SK-N-MC (cell line): Measurements from ENCODE around the gene TMEM190.
"Not testable (repeated sequence)": the region's sequence is repeated elsewhere in the genome, so short reads cannot be mapped to it uniquely, and the experiment has no call there.

Source experiments
- DNase-seq: peaks from one replicate; pipeline ENCODE4 v3.0.0-alpha.2; 2011; ENCODE audit warnings: low read depth, low spot score
- H3K27ac ChIP-seq: fragments of 200-600 bp; sonication (generic); 2 replicates; pipeline ENCODE4 v1.5.1; 2016; ENCODE audit warnings: mixed run types
- H3K36me3 ChIP-seq: fragments of 200-600 bp; sonication (generic); 2 replicates; pipeline ENCODE4 v1.6.1; 2017; ENCODE audit warnings: antibody characterized with exemption, low read length, mixed read lengths; ENCODE audit not compliant: insufficient read depth
- H3K4me3 ChIP-seq: fragments of 200-600 bp; sonication (generic); 2 replicates; pipeline ENCODE4 v1.5.1; 2016
- H3K9ac ChIP-seq: fragments of 200-600 bp; sonication (generic); 2 replicates; pipeline ENCODE4 v1.8.0; 2017; ENCODE audit warnings: mixed run types, mixed read lengths; ENCODE audit not compliant: insufficient read length
- H3K9me3 ChIP-seq: fragments of 200-600 bp; sonication (generic); 2 replicates; pipeline ENCODE4 v1.6.1; 2017; ENCODE audit warnings: low read depth, mild to moderate bottlenecking, antibody characterized with exemption, low read length, moderate library complexity, mixed read lengths
- EZH2 ChIP-seq: fragments of 200-600 bp; sonication (generic); IDR thresholded peaks from one replicate; pipeline ENCODE4 v1.6.1; 2017; ENCODE audit warnings: antibody characterized with exemption
- FOXP2 ChIP-seq: optimal IDR thresholded peaks from 2 replicates; pipeline ENCODE3; 2011; ENCODE audit warnings: mild to moderate bottlenecking, moderate library complexity; ENCODE audit not compliant: insufficient read depth; ENCODE audit errors: extremely low read length, control extremely low read depth
- POLR2AphosphoS5 ChIP-seq: IDR thresholded peaks from 2 replicates; pipeline ENCODE4 v1.6.1; 2012; ENCODE audit warnings: mild to moderate bottlenecking, low read depth, low read length, borderline replicate concordance

The TMEM190 gene

DNA sequence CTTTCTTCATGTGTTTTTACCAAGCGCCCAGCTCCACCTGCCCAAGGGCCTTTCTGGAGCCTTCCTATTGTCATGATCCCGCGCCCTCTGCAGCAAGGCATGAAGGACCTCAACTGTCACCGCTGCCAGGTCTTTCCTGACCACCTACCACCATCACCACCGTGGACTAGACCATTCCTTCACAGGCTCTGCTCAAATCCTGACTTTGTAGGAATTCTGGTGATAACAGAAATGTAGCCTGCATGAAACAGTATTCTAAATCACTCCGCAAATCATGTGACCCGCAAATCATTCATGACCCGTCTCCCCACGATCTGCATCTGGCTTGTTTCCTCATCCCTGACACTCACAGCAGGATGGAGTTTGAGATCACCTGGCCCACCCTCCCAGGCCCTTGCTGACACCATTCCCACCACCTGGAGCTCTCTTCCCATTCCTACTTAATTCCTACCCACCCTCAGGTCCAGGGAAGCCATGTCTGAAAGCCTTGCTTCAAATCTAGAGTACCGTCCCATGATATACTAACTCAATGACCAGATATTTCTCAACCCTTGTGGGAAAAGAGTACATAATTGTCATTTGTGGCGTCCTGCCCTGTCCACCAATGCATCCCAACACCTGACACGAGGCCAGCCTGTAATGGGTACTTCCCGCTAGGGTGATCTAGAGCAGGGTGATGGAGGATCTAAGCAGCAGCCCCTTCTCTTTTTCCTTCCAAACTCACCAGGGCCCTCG is 29.6 kb downstream of the TMEM190 start:
- H3K9me3 ChIP-seq = no peaks in the 10 kb centered on the region
- H3K27ac ChIP-seq = no peak overlapping the region
- peaks cover 50% of the 10 kb centered on the region for H3K36me3 ChIP-seq
- DNase-seq = no peak
- H3K9ac ChIP-seq = peak overlapping the region; percentile 99
- H3K4me3 ChIP-seq = peak overlapping the region; percentile 97
- TF ChIP-seq EZH2 (no peak), POLR2AphosphoS5 (no peak; the same call in 1 of the 2 replicates), FOXP2 (no peak)

DNA sequence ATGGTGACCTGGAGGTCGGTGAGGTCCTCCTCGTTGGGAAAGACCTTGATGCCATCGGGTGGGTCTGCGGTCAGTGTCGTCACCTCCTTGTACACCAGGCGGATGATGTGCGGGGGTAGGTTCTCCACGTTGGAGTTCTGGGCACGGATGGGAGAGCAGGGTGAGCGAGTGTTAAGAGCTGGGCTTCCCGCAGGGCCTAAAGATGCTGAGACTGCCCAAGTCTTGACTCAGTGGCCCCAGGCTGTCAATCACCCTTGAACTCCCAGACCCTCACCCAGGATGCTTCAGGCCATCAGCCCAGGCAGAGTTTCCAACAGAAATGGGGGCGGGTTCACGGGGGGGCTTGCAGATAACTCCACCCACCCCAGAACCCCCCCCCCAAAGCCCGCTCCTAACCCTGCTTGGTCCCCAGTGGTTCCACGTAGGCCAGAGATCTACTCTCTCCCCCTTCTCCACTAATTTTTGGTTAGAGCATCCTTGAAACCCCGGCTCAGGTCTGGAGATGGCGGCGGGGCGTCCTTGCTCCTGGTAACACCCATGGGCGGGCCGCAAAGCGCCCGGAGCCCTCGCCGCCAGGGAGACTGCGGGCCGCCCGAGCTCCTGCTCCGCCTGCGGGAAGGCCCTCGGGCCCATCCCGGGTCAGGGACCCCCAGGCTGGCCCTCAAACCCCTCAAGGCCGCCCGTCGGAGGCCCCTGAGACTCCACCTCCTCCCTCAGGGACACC is 30.4 kb downstream of the TMEM190 start:
- peak overlapping the region; percentile 99 for H3K9ac ChIP-seq
- no peak for DNase-seq
- no peaks in the 10 kb centered on the region for H3K9me3 ChIP-seq
- H3K27ac ChIP-seq = peak overlapping the region; percentile 100
- peaks cover 44% of the 10 kb centered on the region for H3K36me3 ChIP-seq
- peak overlapping the region; percentile 97 for H3K4me3 ChIP-seq
- no peak for TF ChIP-seq FOXP2
- no peak for TF ChIP-seq EZH2
- no peak for TF ChIP-seq POLR2AphosphoS5

GRCh38 chr19:55407550-55407799 is 30.8 kb downstream of the TMEM190 start, which contains the start of gene UBE2S:
UBE2S (minus strand) TSS chr19:55407788; CDS start chr19:55407589, 199 bp downstream.
- TF ChIP-seq POLR2AphosphoS5 = peak; percentile 96
- not testable (repeated sequence) for H3K9me3 ChIP-seq, DNase-seq
- H3K9ac ChIP-seq = peak within 1 kb of the TSS; percentile 99
- H3K36me3 ChIP-seq = peaks cover 39% of the 10 kb centered on the region
- H3K27ac ChIP-seq = peak within 1 kb of the TSS; percentile 100
- H3K4me3 ChIP-seq = peak within 1 kb of the TSS; percentile 97

DNA sequence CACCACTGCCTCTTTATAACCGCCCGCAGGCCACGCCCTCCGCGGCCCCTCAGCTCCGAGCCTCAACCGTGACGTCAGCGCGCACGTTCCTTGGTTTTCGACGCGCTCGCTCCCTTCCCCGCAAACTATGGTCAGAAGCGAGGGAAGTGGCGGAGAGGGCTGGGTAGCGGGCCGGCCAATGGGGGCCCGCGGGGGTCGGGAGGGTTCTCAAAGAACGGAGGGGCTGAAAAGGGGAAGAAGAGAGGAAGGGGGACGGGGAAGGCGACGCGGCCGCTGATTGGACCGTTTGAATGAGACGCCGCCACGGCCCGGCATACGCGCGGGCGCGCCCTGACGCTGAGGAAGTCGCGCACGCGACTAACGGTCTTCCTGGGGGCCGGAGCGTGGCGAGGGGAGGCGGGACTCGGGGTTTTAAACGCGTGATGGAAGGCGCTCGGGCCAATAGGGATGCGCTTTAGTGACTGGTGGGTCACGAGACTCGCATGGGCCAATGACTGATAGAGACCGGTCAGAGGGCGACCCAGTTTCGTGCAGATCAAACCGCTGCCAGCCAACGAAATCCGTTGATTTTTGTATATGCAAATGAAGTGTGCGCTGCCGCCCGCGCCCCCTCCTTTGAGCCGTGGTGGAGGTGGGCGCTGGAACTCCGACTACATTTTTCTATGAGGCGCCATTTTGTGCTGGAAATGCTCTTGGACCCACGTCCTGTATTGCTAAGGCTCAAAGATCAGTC is 31.3 kb downstream of the TMEM190 start:
- DNase-seq = peak; percentile 98
- no peak for TF ChIP-seq FOXP2
- no peak for TF ChIP-seq EZH2
- TF ChIP-seq POLR2AphosphoS5 = no peak
- peak overlapping the region; percentile 100 for H3K27ac ChIP-seq
- peak overlapping the region; percentile 99 for H3K9ac ChIP-seq
- peak overlapping the region; percentile 97 for H3K4me3 ChIP-seq
- peaks cover 34% of the 10 kb centered on the region for H3K36me3 ChIP-seq
- no peaks in the 10 kb centered on the region for H3K9me3 ChIP-seq

DNA sequence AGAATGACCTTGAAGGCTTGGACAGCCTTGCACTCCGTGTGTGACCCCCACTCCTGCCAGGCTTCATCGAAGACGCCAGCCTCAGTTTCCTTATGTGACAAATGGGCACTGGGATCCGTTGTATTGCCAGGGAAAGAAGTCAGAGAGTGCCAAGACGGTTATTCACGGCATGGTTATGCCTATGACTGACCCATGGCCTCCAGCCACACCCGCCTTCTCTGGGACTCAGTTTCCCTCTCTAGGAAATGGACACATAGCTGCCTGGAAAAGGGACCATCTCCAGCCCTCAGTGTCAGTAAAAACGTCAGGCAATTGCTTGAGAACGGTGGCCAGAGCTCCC is 31.9 kb downstream of the TMEM190 start:
- H3K4me3 ChIP-seq = peak overlapping the region; percentile 55
- TF ChIP-seq POLR2AphosphoS5 (no peak), FOXP2 (no peak), EZH2 (no peak)
- H3K36me3 ChIP-seq = peaks cover 29% of the 10 kb centered on the region
- H3K9me3 ChIP-seq = no peaks in the 10 kb centered on the region
- H3K9ac ChIP-seq = peak overlapping the region; percentile 72
- peak overlapping the region; percentile 100 for H3K27ac ChIP-seq
- no peak for DNase-seq

DNA sequence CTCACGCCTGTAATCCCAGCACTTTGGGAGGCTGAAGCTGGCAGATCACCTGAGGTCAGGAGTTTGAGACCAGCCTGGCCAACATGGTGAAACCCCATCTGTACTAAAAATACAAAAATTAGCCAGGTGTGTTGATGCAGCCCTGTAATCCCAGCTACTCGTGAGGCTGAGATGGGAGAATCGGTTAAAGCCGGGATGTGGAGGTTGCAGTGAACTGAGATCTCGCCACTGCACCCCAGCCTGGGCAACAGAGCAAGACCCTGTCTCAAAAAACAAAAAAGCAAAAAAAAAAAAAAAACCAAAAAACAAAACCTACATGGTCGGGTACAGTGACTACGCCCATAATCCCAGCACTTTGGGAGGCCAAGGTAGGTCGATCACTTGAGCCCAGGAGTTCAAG is 32.6 kb downstream of the TMEM190 start:
- H3K9ac ChIP-seq, DNase-seq, H3K4me3 ChIP-seq, H3K9me3 ChIP-seq: not testable (repeated sequence)
- peak overlapping the region; percentile 100; the same call in 1 of the 2 replicates for H3K27ac ChIP-seq
- peaks cover 23% of the 10 kb centered on the region for H3K36me3 ChIP-seq

DNA sequence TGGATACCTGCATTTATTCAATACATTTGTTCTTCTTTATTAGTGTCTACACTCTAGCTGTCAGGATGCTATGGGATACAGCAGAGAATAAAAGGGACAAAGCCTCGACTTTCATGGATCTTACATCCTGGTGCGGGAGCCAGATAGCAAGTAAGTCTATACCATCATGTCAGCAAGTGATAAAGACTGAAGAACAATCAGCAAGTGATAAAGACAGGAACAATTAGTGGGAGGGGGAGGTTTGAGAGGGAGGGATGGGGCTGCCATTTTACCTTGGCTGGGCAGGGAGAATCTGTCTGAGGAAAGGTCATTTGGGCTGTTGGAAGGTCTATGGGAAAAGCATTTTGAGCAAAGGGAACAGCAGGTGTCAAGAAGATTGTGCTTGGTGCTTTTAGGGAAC is 33.5 kb downstream of the TMEM190 start:
- peaks cover 16% of the 10 kb centered on the region for H3K36me3 ChIP-seq
- DNase-seq = no peak

DNA sequence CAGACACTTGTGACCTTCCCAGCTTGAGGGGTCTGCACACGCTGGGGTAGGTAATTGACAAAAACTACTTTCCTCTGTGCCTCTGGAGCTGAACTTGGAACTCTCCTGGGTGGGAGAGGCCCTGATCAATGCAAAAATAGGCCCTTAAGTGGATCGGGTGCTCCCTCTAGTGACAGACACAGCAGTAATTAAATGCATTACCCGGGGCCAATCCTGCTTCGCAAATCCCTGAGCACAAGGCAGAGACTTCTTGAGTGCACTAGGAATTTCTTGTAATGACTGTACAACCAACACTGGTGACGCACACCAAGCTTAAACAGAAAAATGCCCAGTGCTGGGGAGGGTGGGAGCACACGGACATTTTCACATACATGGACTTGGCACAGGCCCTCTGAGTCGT is 41.6 kb downstream of the TMEM190 start:
- TF ChIP-seq FOXP2 (no peak), EZH2 (no peak), POLR2AphosphoS5 (no peak)

More for the DNA sequence above, 33.5 kb downstream of the TMEM190 start:
- Histone ChIP-seq H3K9ac (no peak overlapping the region), H3K4me3 (no peak overlapping the region), H3K9me3 (no peaks in the 10 kb centered on the region), H3K27ac (no peak overlapping the region)
- TF ChIP-seq EZH2 (no peak), FOXP2 (no peak), POLR2AphosphoS5 (no peak)

DNA sequence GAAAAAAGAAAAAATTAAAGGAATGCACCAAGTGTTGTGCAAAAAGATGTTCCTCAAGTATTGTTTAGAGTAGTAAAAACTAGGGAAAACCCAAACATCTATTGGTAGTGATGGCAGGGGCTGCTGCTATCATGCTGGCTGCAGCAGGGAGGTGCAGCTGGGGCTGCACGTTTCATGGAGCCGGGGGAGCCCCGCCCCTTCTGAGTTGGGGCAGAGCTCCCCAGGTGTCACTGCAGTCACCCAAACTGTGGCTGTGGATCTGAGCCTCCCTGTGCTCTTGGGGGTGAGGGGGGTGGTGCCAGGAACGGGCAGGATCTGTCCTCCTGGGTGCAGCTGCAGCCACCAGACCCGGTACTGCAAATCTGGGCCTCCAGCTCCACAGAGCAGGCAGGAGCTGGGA is 42.5 kb downstream of the TMEM190 start:
- Histone ChIP-seq H3K4me3 (no peak overlapping the region), H3K36me3 (no peaks in the 10 kb centered on the region), H3K9me3 (no peaks in the 10 kb centered on the region), H3K27ac (no peak overlapping the region), H3K9ac (no peak overlapping the region)
- TF ChIP-seq POLR2AphosphoS5 = no peak
- TF ChIP-seq FOXP2 = no peak
- no peak for TF ChIP-seq EZH2
- no peak for DNase-seq

More for the DNA sequence above, 41.6 kb downstream of the TMEM190 start:
- Histone ChIP-seq H3K4me3 (no peak overlapping the region), H3K36me3 (no peaks in the 10 kb centered on the region), H3K27ac (no peak overlapping the region), H3K9me3 (no peaks in the 10 kb centered on the region), H3K9ac (no peak overlapping the region)
- peak; percentile 73 for DNase-seq
